Suprapubic skin (tissue), 4 donors: ENCODE data around the gene GPR139. TPM values are rescaled to one million over a fixed set of nuclear protein-coding genes. Genes with fewer than 3 reads are reported as not detected.

ENCODE experiments used
- DNase-seq, 2 donors: peaks; one replicate each; pipeline ENCODE4 v3.0.0-alpha.2; 2019; ENCODE audit warnings: low spot score in 2 of 2
- H3K27ac ChIP-seq: fragments of 200-600 bp; sonication (generic); one replicate; pipeline ENCODE4 v1.5.1; 2019
- H3K27me3 ChIP-seq: fragments of 200-600 bp; sonication (generic); one replicate; pipeline ENCODE4 v1.5.1; 2019
- H3K36me3 ChIP-seq: fragments of 200-600 bp; sonication (generic); one replicate; pipeline ENCODE4 v1.5.1; 2019
- H3K4me1 ChIP-seq: fragments of 200-600 bp; sonication (generic); one replicate; pipeline ENCODE4 v1.5.1; 2019
- H3K4me3 ChIP-seq: fragments of 200-600 bp; sonication (generic); one replicate; pipeline ENCODE4 v1.5.1; 2019; ENCODE audit warnings: mild to moderate bottlenecking
- H3K9me3 ChIP-seq: fragments of 200-600 bp; sonication (generic); one replicate; pipeline ENCODE4 v1.5.1; 2019
- EP300 ChIP-seq: sonication (generic); formaldehyde crosslinking; IDR thresholded peaks from one replicate; pipeline ENCODE4 v1.6.1; 2017; ENCODE audit warnings: antibody characterized with exemption
- POLR2A ChIP-seq, 2 donors: fragments of 450-650 bp; IDR thresholded peaks; one replicate each; pipeline ENCODE4 v1.6.1; 2017; ENCODE audit warnings: antibody characterized with exemption in 2 of 2, mild to moderate bottlenecking in 2 of 2, moderate library complexity in 2 of 2
- POLR2AphosphoS5 ChIP-seq, 3 donors: sonication (generic); formaldehyde crosslinking; IDR thresholded peaks; one replicate each; pipeline ENCODE4 v1.6.1; 2017; ENCODE audit warnings: antibody characterized with exemption in 3 of 3
- WGBS: methylation state at CpG from one replicate; pipeline ENCODE4 v1.1.5; 2018; 5-methylcytosine and 5-hydroxymethylcytosine counted together
- total RNA-seq, 4 donors: library from RNA; depleted of rRNA; stranded (reverse); fragments of >200 nt; gene quantifications; one replicate each; pipeline ENCODE4 v1.1.0, GENCODE V29; 2016
- TF ChIP-seq, protein P1 (sequence below), 2 donors: fragments of 200-600 bp in 1 of 2; fragments of 450-650 bp in 1 of 2; sonication (generic) in 1 of 2; IDR thresholded peaks; one replicate each; pipeline ENCODE4 v1.5.1; 2016 to 2019; ENCODE audit warnings: antibody characterized with exemption in 2 of 2, mild to moderate bottlenecking in 1 of 2, moderate library complexity in 1 of 2

The GPR139 gene
- total RNA-seq, 4 donors from 2014 or later: not detected

DNA sequence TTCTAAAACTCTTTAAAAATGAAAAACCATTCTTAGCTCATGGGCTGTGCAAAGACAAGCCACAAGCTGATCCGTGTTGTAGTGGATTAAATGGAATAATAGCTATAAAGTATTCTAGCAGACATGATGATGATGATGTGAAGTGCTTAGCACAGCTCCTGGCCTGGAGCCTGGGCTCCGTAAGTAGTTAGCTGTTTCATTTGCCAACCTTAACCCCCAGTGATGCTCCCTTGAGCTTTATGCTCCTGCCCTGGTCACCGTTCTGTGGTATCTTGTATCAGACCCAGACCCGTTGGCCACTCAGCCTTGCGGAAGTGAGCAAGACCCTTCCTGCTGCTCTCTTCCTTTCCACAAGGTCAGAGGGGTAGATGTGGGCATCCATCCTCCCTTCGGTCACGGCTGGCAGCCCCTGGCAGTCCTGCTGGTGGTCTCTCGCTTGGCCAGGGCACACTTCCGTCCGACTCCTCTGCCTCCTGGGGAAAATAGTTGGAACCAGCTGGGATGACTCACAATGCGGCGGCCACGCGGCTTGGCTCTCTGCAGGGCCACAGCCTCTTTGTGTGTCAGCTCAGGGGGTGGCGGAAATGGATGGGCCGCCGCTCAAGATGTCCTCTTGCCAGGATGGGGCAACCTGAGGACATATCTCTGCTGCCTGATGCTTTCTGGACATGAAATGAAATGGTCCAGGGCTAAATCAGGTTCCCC is 79.1 kb downstream of the GPR139 start:
- H3K4me1 ChIP-seq: no peaks in the 10 kb centered on the region
- H3K9me3 ChIP-seq: no peaks in the 10 kb centered on the region
- TF ChIP-seq POLR2A (IDR thresholded peaks at IDR 0.05) (no peak), EP300 (no peak), POLR2AphosphoS5 (IDR thresholded peaks at IDR 0.05) (no peak)
- TF ChIP-seq, protein P1, sequence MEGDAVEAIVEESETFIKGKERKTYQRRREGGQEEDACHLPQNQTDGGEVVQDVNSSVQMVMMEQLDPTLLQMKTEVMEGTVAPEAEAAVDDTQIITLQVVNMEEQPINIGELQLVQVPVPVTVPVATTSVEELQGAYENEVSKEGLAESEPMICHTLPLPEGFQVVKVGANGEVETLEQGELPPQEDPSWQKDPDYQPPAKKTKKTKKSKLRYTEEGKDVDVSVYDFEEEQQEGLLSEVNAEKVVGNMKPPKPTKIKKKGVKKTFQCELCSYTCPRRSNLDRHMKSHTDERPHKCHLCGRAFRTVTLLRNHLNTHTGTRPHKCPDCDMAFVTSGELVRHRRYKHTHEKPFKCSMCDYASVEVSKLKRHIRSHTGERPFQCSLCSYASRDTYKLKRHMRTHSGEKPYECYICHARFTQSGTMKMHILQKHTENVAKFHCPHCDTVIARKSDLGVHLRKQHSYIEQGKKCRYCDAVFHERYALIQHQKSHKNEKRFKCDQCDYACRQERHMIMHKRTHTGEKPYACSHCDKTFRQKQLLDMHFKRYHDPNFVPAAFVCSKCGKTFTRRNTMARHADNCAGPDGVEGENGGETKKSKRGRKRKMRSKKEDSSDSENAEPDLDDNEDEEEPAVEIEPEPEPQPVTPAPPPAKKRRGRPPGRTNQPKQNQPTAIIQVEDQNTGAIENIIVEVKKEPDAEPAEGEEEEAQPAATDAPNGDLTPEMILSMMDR (IDR thresholded peaks at IDR 0.05): no peak
- WGBS: 65% methylated on average over 15 of the region's 17 CpGs
- H3K27me3 ChIP-seq: no peaks in the 10 kb centered on the region
- no peak for DNase-seq
- no peak overlapping the region for H3K27ac ChIP-seq
- H3K36me3 ChIP-seq: no peaks in the 10 kb centered on the region
- no peak overlapping the region for H3K4me3 ChIP-seq

DNA sequence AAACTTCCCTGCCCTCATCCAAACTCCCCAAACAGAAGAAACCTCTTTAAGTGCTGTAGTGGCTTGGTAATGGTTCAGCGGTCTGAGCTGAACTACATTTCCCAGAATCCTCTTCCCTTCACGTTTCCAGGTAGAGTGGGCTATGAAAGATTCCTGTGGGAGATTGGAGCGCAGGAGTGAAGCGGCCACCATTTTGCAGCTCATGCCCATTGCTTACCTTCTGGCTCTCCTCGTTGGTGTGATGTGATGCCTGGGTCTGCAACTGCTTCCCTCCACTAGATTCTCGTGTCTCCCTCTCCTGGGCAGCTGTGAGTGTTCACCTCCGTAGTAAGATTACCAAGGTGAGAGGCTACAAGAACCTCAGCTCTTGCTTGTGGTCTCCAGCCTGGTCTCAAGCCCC is 82.1 kb downstream of the GPR139 start:
- no peak for DNase-seq
- H3K27ac ChIP-seq: no peak overlapping the region
- H3K4me3 ChIP-seq: no peak overlapping the region
- H3K9me3 ChIP-seq: no peaks in the 10 kb centered on the region
- WGBS: 63% methylated on average over 7 of the region's 7 CpGs
- H3K27me3 ChIP-seq: no peaks in the 10 kb centered on the region
- TF ChIP-seq, protein P1 (IDR thresholded peaks at IDR 0.05): no peak
- TF ChIP-seq POLR2A (IDR thresholded peaks at IDR 0.05) (no peak), POLR2AphosphoS5 (IDR thresholded peaks at IDR 0.05) (no peak), EP300 (no peak)
- H3K36me3 ChIP-seq: no peaks in the 10 kb centered on the region
- no peaks in the 10 kb centered on the region for H3K4me1 ChIP-seq

DNA sequence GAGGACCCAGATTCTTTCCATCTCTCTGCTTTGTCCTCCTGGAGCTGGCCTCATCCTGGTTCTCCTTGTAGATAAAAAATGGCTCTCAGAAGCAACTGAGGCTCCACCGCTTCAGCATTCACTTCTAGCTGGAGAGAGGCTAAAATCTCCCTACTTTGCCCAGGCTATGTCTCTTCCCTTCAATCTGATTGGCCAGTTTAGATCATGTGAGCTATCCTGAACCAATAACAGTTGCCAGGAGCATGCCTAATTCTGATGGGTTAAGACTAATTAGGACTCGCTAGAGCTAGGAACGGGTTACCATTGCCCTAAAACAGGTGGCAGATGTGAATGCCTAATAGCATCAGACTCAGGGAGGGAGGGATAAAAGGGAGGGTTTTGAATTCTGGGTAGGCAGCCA is 89.6 kb downstream of the GPR139 start:
- Histone ChIP-seq H3K4me3 (no peak overlapping the region), H3K4me1 (no peaks in the 10 kb centered on the region), H3K36me3 (no peaks in the 10 kb centered on the region), H3K27me3 (peaks cover 2% of the 10 kb centered on the region), H3K9me3 (no peaks in the 10 kb centered on the region), H3K27ac (no peak overlapping the region)
- no peak for DNase-seq
- TF ChIP-seq, protein P1 (IDR thresholded peaks at IDR 0.05): no peak
- TF ChIP-seq POLR2AphosphoS5 (IDR thresholded peaks at IDR 0.05) (no peak), EP300 (no peak), POLR2A (IDR thresholded peaks at IDR 0.05) (no peak)
- WGBS: 86% methylated on average over 3 of the region's 3 CpGs

Other genes with a start within 250 kb of the GPR139 start
- 10 to 100 TPM in 1 of 4 donors, 1 to 10 TPM in 3; 4.1 to 10.6 (median 6.9) TPM for gene GPRC5B, start 189.0 kb downstream of the GPR139 start, total RNA-seq